Keratinocyte (primary cell): ENCODE results near the gene TMEM238L.

Source experiments
- EZH2 ChIP-seq: IDR thresholded peaks from one replicate; pipeline ENCODE4 v1.6.1; 2012; ENCODE audit warnings: inconsistent platforms, mild to moderate bottlenecking, low read length, moderate library complexity
- TF ChIP-seq, protein P1 (sequence below), 3 experiments: IDR thresholded peaks in 1 of 3; conservative IDR thresholded peaks in 1 of 3; optimal IDR thresholded peaks in 1 of 3; 2 replicates in 2 of 3; 3 replicates in 1 of 3; pipeline versions ENCODE3 to v1.5.1; 2011; ENCODE audit warnings: low read length in 3 of 3, mild to moderate bottlenecking in 3 of 3, moderate library complexity in 2 of 3, control low read depth in 1 of 3, inconsistent platforms in 1 of 3; ENCODE audit not compliant: insufficient read depth in 2 of 3; ENCODE audit errors: extremely low read depth in 1 of 3

DNA sequence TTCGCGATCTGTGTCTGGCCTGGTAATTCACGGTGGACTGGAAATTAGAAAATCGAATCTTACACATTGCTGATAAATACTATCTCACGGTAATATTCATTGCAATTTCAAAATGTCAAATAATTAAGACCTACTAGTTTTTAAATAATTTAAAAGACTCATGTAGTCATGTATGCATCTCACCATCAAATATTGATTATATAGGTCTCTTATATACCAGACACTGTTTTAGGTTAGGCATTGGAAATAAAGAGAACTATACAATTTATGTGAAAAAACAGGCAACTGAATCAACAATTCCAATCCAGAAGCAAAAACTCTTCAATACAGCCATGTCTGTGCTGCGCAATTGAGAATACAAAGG, 41.5 kb upstream of the TMEM238L start:
- TF ChIP-seq, protein P1, sequence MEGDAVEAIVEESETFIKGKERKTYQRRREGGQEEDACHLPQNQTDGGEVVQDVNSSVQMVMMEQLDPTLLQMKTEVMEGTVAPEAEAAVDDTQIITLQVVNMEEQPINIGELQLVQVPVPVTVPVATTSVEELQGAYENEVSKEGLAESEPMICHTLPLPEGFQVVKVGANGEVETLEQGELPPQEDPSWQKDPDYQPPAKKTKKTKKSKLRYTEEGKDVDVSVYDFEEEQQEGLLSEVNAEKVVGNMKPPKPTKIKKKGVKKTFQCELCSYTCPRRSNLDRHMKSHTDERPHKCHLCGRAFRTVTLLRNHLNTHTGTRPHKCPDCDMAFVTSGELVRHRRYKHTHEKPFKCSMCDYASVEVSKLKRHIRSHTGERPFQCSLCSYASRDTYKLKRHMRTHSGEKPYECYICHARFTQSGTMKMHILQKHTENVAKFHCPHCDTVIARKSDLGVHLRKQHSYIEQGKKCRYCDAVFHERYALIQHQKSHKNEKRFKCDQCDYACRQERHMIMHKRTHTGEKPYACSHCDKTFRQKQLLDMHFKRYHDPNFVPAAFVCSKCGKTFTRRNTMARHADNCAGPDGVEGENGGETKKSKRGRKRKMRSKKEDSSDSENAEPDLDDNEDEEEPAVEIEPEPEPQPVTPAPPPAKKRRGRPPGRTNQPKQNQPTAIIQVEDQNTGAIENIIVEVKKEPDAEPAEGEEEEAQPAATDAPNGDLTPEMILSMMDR (optimal IDR thresholded peaks at IDR 0.05 in 1 of 3, IDR thresholded peaks at IDR 0.05 in 1 of 3, conservative IDR thresholded peaks at IDR 0.05 in 1 of 3; ENCODE audit: extremely low read depth in 1 of 3, insufficient read depth in 2 of 3, low read length in 3 of 3), result no peak
- TF ChIP-seq EZH2, result no peak
